Cardiac muscle cell (in vitro differentiated cells and primary cell): Measurements from ENCODE around the gene NAALADL1. TPM values are rescaled to one million over a fixed set of nuclear protein-coding genes. Genes with fewer than 3 reads are reported as not detected.
A peak's percentile ranks its signal among the peaks of the same experiment; 100 is the strongest.

Experiments
- DNase-seq, 2 donors: peaks; one replicate each; pipeline versions ENCODE4 v3.0.0 to v3.0.0-alpha.2; 2010 to 2017; ENCODE audit warnings: low read depth in 1 of 2, low spot score in 1 of 2
- H3K27ac ChIP-seq: fragments of 200-600 bp; sonication (generic); 2 replicates; pipeline ENCODE4 v1.5.1; 2016
- H3K27me3 ChIP-seq: fragments of 200-600 bp; sonication (generic); 2 replicates; pipeline ENCODE4 v1.6.0; 2016; ENCODE audit warnings: control low read depth
- H3K36me3 ChIP-seq: fragments of 200-600 bp; sonication (generic); 2 replicates; pipeline ENCODE4 v1.5.1; 2016; ENCODE audit warnings: control low read depth
- H3K4me1 ChIP-seq: fragments of 200-600 bp; sonication (generic); 2 replicates; pipeline ENCODE4 v1.8.1; 2017; ENCODE audit warnings: low read depth, mild to moderate bottlenecking, mixed run types
- H3K4me3 ChIP-seq: fragments of 200-600 bp; sonication (generic); 2 replicates; pipeline ENCODE4 v1.5.1; 2016; ENCODE audit warnings: mild to moderate bottlenecking
- H3K9me3 ChIP-seq: fragments of 200-600 bp; sonication (generic); 2 replicates; pipeline ENCODE4 v1.5.1; 2017; ENCODE audit warnings: low read depth, mild to moderate bottlenecking, control low read depth
- polyA plus RNA-seq: library from polyadenylated mRNA; unstranded; fragments of >200 nt; fragmentation: Nextera tagmentation; extraction: Ambion mirVana; gene quantifications from 2 replicates; pipeline ENCODE4 v1.2.1, GENCODE V29; 2016
- total RNA-seq: library from RNA; depleted of rRNA; stranded (reverse); fragments of >200 nt; gene quantifications from 2 replicates; pipeline ENCODE4 v1.2.3, GENCODE V29; 2016
- TF ChIP-seq, protein P1 (sequence below): IDR thresholded peaks from 2 replicates; pipeline ENCODE4 v1.5.1; 2012; ENCODE audit warnings: low read depth, mild to moderate bottlenecking, low read length

NAALADL1 gene
- total and polyA plus RNA-seq, 2 experiments from 2014 or later: 0.59 to 2.3 TPM

DNA sequence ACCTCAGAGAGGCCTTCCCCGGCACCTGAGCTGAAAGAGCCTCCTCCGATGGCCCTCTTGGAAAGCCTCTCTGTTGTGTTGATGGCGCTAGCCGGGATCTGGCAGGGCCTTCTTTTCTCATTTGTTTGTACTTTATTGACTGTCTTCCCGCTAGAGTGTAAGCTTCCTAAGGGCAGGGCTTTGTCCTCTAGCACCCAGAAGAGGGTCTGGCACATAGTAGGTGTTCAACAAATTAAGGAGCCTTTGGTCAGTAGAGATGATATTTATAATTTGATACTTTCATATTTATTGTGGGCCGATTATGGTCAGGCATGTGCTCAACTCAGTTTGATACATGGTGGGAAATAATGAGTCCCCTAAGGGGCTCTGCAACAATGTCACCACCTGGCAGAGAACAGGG, 40.4 kb downstream of the NAALADL1 start:
- H3K4me3 ChIP-seq: no peak overlapping the region
- H3K27me3 ChIP-seq: no peaks in the 10 kb centered on the region
- TF ChIP-seq, protein P1, sequence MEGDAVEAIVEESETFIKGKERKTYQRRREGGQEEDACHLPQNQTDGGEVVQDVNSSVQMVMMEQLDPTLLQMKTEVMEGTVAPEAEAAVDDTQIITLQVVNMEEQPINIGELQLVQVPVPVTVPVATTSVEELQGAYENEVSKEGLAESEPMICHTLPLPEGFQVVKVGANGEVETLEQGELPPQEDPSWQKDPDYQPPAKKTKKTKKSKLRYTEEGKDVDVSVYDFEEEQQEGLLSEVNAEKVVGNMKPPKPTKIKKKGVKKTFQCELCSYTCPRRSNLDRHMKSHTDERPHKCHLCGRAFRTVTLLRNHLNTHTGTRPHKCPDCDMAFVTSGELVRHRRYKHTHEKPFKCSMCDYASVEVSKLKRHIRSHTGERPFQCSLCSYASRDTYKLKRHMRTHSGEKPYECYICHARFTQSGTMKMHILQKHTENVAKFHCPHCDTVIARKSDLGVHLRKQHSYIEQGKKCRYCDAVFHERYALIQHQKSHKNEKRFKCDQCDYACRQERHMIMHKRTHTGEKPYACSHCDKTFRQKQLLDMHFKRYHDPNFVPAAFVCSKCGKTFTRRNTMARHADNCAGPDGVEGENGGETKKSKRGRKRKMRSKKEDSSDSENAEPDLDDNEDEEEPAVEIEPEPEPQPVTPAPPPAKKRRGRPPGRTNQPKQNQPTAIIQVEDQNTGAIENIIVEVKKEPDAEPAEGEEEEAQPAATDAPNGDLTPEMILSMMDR: no peak
- H3K36me3 ChIP-seq: peaks cover 2% of the 10 kb centered on the region
- no peaks in the 10 kb centered on the region for H3K9me3 ChIP-seq
- no peak for DNase-seq
- H3K4me1 ChIP-seq: no peaks in the 10 kb centered on the region
- H3K27ac ChIP-seq: no peak overlapping the region

DNA sequence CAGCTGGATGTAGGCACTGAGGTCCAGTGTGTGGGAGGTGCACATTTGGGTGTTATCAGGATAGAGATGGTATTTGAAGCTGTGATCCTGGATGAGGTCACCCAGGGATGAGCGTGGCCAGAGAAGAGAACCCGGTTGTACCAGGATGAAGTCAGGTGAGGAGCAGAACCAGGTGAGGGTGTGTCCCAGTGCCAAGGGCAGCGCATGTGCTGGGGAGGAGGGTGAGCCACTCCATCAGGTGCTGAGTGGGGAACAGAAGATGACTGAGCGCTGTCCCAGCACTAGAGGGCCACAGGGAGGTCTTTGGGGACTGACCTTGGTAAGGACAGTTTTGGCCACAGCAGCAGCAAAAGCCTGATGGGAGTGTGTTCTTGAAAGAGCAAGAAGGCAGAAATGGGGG, 41.6 kb downstream of the NAALADL1 start:
- Histone ChIP-seq H3K27ac (no peak overlapping the region), H3K36me3 (peaks cover 2% of the 10 kb centered on the region), H3K9me3 (no peaks in the 10 kb centered on the region), H3K4me1 (no peaks in the 10 kb centered on the region), H3K4me3 (no peak overlapping the region), H3K27me3 (no peaks in the 10 kb centered on the region)
- TF ChIP-seq, protein P1: no peak
- no peak for DNase-seq

DNA sequence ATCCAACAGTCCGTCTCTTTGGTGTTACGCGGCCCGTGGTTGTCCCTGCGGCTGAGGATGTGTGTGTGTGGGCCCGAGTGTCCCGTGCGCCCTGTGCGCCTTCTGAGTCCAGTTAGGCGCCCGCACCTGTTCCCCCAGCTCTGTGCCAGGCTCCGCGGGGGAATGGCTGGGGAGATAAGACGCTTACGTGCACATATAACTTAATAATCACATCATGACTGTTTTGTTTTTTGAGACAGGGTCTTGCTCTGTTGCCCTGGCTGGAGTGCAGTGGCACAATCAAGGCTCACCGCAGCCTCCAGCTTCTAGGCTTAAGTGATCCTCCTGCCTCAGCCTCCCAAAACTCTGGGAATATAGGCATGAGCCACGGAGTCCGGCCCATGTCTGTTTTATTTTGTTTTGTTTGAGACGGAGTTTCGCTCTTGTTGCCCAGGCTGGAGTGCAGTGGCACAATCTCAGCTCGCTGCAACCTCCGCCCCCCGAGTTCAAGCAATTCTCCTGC, 43.6 kb downstream of the NAALADL1 start:
- DNase-seq: no peak
- Histone ChIP-seq H3K36me3 (peaks cover 2% of the 10 kb centered on the region), H3K27ac (peak overlapping the region; percentile 89), H3K9me3 (no peaks in the 10 kb centered on the region), H3K27me3 (no peaks in the 10 kb centered on the region), H3K4me3 (peak overlapping the region; percentile 55), H3K4me1 (no peaks in the 10 kb centered on the region)
- TF ChIP-seq, protein P1: no peak

DNA sequence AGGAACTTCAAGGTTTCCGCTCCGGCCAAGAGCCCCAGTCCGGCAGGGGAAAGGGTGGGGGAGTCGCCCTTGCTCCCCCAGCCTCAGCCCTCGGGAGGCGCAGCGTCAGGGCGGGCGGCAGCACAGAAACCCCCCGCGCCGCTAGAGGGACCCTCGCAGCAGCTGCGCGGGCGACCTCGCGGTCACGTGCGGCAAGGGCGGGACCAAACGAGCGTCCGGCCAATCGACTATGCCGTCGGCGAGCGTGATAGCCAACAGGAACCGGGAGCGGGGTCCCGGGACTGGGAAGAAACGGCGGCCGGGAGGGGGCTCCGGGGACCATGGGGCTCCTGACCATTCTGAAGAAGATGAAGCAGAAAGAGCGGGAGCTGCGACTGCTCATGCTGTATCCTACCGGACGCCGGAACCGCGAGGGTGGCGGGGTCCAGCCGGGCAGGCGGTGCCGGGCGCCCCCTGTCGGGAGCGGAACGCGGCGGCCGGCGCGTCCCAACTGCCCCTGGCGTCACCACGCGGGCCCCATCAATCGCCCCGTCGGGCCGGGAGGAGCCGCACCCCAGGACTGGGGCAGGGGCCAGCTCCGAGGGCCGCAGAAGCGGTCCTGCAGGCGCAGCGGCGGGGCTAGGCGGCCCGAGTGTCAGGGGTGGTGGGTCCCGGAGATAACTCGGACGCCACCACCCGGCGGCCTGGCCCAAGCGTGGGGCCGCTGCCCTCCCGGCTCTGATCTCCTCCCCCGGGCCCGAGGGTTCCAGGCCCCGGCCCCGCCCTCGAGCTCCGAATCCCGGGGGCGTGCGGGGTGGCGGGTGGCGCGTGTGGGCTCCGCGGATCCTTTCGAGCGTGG, 44.2 kb downstream of the NAALADL1 start, which contains the start of gene ARL2:
Gene ARL2, plus strand, starts transcription at position 273 of the 838 bp plus-strand sequence. Its CDS starts 48 bp downstream, at position 321.
- H3K36me3 ChIP-seq: no peaks in the 10 kb centered on the region
- peak within 1 kb of the TSS; percentile 89 for H3K27ac ChIP-seq
- TF ChIP-seq, protein P1: peak; percentile 78
- H3K9me3 ChIP-seq: no peaks in the 10 kb centered on the region
- no peaks in the 10 kb centered on the region for H3K4me1 ChIP-seq
- peak within 1 kb of the TSS; percentile 55 for H3K4me3 ChIP-seq
- no peaks in the 10 kb centered on the region for H3K27me3 ChIP-seq
- DNase-seq: peak; percentile 91 to 97

DNA sequence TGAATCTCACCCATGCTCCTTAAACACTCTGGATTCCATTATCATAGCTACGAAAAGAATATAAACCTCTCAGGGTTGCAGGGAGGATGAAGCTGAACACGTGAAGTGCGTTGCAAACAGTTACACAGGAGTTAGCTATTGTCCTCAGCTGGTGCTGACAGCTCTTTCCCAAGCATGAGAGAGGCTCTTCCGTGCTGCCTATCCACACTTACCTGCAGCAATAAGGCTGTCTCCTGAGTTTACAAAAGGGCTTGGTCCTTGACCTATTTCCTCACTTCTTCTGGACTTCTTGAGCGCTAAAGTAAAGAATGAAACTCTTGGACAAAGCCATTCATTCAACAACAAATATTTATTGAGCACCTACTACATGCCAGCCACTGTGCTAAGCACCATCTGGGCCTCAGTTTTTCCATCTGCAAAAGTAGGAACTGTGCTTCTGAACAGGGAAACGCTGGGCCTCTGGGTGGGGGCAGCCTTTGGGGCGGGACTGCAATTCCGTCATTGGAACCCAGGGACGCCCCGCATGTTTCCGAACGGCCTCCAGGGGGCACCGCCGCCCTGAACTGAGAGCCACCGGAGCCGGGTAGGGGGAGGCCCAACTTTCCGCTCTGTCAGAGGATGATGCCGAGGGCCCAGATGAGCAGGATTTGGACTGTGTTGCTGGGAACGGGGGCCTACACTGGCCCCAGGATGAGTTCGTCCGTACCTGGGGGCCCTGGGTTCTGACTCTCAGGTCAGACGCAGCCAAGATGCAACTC, 45.0 kb downstream of the NAALADL1 start:
- Histone ChIP-seq H3K4me1 (no peaks in the 10 kb centered on the region), H3K9me3 (no peaks in the 10 kb centered on the region), H3K4me3 (peak overlapping the region; percentile 55), H3K27ac (peak overlapping the region; percentile 89), H3K27me3 (no peaks in the 10 kb centered on the region), H3K36me3 (no peaks in the 10 kb centered on the region)
- peak; percentile 91 for DNase-seq
- TF ChIP-seq, protein P1: peak; percentile 84
